Colon (tissue), 2 donors: Measurements from ENCODE around the gene TMEM184B.

Experiments
- FAIRE-seq: peaks from 2 replicates; lab custom pipeline; 2012; peaks lifted over from hg19 to GRCh38; lab: Jason Lieb, UNC
- donor health status: control.
- donor health status: control.

TMEM184B gene

GRCh38 chr22:38204784-38205183 is 68.0 kb downstream of the TMEM184B start:
- no peak for FAIRE-seq

GRCh38 chr22:38203855-38204514 is 68.8 kb downstream of the TMEM184B start:
- FAIRE-seq = no peak

GRCh38 chr22:38203090-38203810 is 69.6 kb downstream of the TMEM184B start:
- no peak for FAIRE-seq

GRCh38 chr22:38202437-38203089 is 70.2 kb downstream of the TMEM184B start:
- FAIRE-seq = no peak

GRCh38 chr22:38201711-38202436 is 70.9 kb downstream of the TMEM184B start, which contains the start of gene MAFF:
Gene MAFF (plus strand): TSS chr22:38201994. CDS start chr22:38213854, 11,860 bp downstream.
- FAIRE-seq = no peak

GRCh38 chr22:38201371-38201710 is 71.5 kb downstream of the TMEM184B start:
- FAIRE-seq = no peak

GRCh38 chr22:38199826-38200559 is 72.8 kb downstream of the TMEM184B start:
- FAIRE-seq = no peak

GRCh38 chr22:38196791-38197419 is 75.9 kb downstream of the TMEM184B start:
- no peak for FAIRE-seq

GRCh38 chr22:38193580-38193979 is 79.2 kb downstream of the TMEM184B start:
- FAIRE-seq = no peak

- no peak for FAIRE-seq
These were observed 80.3 kb downstream of the TMEM184B start for GRCh38 chr22:38192475-38192863.

- FAIRE-seq = no peak
These were observed 80.9 kb downstream of the TMEM184B start for GRCh38 chr22:38191731-38192474.

GRCh38 chr22:38191055-38191454 is 81.8 kb downstream of the TMEM184B start:
- FAIRE-seq = no peak

GRCh38 chr22:38190581-38190980 is 82.2 kb downstream of the TMEM184B start:
- FAIRE-seq = no peak

GRCh38 chr22:38189104-38189503 is 83.7 kb downstream of the TMEM184B start:
- no peak for FAIRE-seq

GRCh38 chr22:38187413-38188212 is 85.2 kb downstream of the TMEM184B start:
- no peak for FAIRE-seq

- no peak for FAIRE-seq
These were observed 86.4 kb downstream of the TMEM184B start for GRCh38 chr22:38186429-38186828.

GRCh38 chr22:38184788-38185187 is 88.0 kb downstream of the TMEM184B start:
- FAIRE-seq = no peak

GRCh38 chr22:38181453-38182200 is 91.2 kb downstream of the TMEM184B start, which contains the start of gene PLA2G6:
Gene PLA2G6 (minus strand): TSS chr22:38181830. CDS start chr22:38169426, 12,404 bp downstream.
- peak; percentile 28 for FAIRE-seq
